IPS-15b (cell line): Measurements from ENCODE around the gene MADCAM1.

Experiments
- H3K27me3 ChIP-seq: one replicate; pipeline ENCODE4 v1.6.1; 2013; ENCODE audit warnings: low read length; ENCODE audit not compliant: control insufficient read depth, insufficient read depth
- H3K36me3 ChIP-seq: one replicate; pipeline ENCODE4 v1.6.1; 2013; ENCODE audit warnings: low read length; ENCODE audit not compliant: control insufficient read depth, insufficient read depth
- H3K4me1 ChIP-seq: one replicate; pipeline ENCODE4 v1.6.1; 2013; ENCODE audit warnings: mild to moderate bottlenecking, low read length; ENCODE audit not compliant: control insufficient read depth, insufficient read depth
- H3K4me3 ChIP-seq: one replicate; pipeline ENCODE4 v1.5.1; 2013; ENCODE audit warnings: low read depth, low read length
- H3K9ac ChIP-seq: one replicate; pipeline ENCODE4 v1.6.1; 2013; ENCODE audit warnings: low read depth, mild to moderate bottlenecking, low read length
- H3K9me3 ChIP-seq: one replicate; pipeline ENCODE4 v1.6.1; 2013; ENCODE audit warnings: mild to moderate bottlenecking, low read length; ENCODE audit not compliant: control insufficient read depth, insufficient read depth

Gene MADCAM1

DNA sequence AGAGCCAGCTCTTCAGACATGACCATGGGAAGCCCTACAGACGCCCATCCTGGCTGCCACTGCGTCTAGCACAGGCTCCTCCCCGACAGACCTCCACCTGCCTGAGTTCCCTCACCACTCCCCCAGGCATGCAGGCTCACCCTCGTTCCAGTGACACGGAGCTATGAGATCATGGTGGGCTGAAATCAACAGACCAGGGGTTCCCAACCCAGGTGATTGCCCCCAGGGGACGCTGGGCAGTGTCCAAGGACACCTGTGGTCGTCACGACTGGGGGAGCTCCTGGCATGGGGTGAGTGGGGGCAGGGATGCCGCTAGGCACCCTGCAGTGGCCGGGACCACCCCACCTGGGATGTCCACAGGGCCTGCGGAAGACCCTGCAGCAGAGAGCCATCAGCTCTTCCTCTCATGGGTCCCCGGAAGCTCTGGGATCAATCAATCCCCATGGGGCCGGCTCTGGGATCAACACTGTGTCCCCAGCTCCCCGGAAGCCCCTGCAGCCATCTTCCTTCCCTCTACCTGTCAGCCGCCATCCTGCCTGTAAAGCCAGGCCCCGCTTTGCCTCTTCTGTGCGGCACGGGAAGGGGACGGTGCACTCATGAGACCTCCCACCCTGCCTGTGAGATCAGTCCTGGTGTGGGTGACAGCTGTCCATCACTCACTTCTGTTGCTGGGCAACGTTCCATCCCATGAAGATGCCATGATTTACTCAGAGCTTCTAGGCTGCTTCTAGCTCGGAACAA, 12.8 kb upstream of the MADCAM1 start:
- H3K27me3 ChIP-seq: no peaks in the 10 kb centered on the region
- H3K4me1 ChIP-seq: peaks cover 5% of the 10 kb centered on the region
- no peak overlapping the region for H3K4me3 ChIP-seq
- H3K36me3 ChIP-seq: no peaks in the 10 kb centered on the region
- no peak overlapping the region for H3K9ac ChIP-seq
- peaks cover 5% of the 10 kb centered on the region for H3K9me3 ChIP-seq

DNA sequence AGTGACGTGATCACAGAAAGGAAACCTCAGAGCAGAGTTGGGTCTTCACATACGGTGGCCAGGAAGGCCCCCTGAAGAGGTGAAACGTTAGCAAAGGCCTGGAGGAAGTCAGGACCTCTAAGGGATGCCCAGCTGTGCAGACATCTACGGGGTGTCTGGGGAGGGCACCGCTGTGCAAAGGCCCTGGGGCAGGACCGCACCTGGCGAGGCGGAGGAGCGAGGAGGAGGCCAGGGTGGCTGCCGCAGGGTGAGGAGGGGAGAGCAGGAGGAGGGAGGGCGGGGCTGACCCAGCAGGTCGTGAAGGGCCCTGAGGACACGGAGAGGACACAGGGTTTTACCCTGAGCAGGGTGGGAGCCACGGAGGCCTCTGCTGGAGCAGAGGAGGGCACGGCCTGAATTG, 11.8 kb upstream of the MADCAM1 start:
- Histone ChIP-seq H3K4me3 (no peak overlapping the region), H3K4me1 (peaks cover 5% of the 10 kb centered on the region), H3K27me3 (no peaks in the 10 kb centered on the region), H3K36me3 (no peaks in the 10 kb centered on the region), H3K9ac (no peak overlapping the region), H3K9me3 (peaks cover 5% of the 10 kb centered on the region)

GRCh38 chr19:485077-485476, 11.2 kb upstream of the MADCAM1 start:
- Histone ChIP-seq H3K27me3 (no peaks in the 10 kb centered on the region), H3K4me1 (peaks cover 5% of the 10 kb centered on the region), H3K36me3 (no peaks in the 10 kb centered on the region), H3K4me3 (peak overlapping the region; percentile 8), H3K9ac (no peak overlapping the region), H3K9me3 (peaks cover 5% of the 10 kb centered on the region)

GRCh38 chr19:485583-486236, 10.6 kb upstream of the MADCAM1 start:
- Histone ChIP-seq H3K9me3 (peaks cover 5% of the 10 kb centered on the region), H3K4me3 (peak overlapping the region; percentile 8), H3K4me1 (peaks cover 5% of the 10 kb centered on the region), H3K36me3 (no peaks in the 10 kb centered on the region), H3K9ac (peak overlapping the region; percentile 47), H3K27me3 (no peaks in the 10 kb centered on the region)

- no peaks in the 10 kb centered on the region for H3K36me3 ChIP-seq
- peak overlapping the region; percentile 90 for H3K9ac ChIP-seq
- H3K9me3 ChIP-seq: no peaks in the 10 kb centered on the region
- H3K4me3 ChIP-seq: peak overlapping the region; percentile 74
- peaks cover 5% of the 10 kb centered on the region for H3K4me1 ChIP-seq
- H3K27me3 ChIP-seq: no peaks in the 10 kb centered on the region
Measured at GRCh38 chr19:488505-489417, 7.5 kb upstream of the MADCAM1 start.

DNA sequence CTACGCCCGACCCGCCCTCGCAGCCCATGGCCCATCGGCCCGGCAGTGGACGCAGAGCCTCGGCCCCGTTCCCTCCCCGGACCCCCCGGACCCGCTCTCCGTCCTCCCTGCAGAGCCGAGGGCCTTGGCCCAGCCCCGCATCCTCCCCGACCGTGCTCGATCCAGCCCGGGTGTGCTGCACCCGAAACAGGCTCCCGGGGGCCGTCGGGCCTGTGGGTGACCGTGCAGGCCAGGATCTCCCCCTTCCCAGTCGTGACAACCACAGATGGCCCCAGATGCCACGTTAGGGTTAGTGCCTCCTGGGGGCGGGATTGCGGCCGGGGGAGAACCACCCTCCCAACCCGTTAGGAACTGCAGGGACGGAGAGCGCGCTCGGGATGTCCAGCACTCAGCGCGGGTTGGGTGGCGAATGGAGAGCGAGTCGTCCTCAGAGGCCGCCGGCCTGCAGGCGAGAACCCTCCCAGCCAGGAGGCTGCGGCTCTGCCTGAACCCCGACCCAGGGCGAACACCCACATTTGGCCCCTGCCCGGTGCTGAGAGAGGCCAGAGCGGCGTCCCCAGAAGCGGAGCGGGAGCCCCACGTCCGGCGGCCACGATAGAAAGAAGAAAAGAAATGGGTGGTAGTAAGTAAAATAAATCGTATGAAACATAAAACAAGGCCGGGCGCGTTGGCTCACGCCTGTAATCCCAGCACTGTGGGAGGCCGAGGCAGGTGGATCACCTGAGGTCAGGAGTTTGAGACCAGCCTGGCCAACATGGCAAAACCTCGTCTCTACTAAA, 6.7 kb upstream of the MADCAM1 start:
- Histone ChIP-seq H3K4me1 (peaks cover 5% of the 10 kb centered on the region), H3K27me3 (no peaks in the 10 kb centered on the region), H3K4me3 (peak overlapping the region; percentile 74), H3K9ac (peak overlapping the region; percentile 47), H3K9me3 (no peaks in the 10 kb centered on the region), H3K36me3 (no peaks in the 10 kb centered on the region)

- Histone ChIP-seq H3K4me1 (no peaks in the 10 kb centered on the region), H3K36me3 (no peaks in the 10 kb centered on the region)
Measured at GRCh38 chr19:491146-491741, 5.0 kb upstream of the MADCAM1 start.

GRCh38 chr19:492091-492531, 4.2 kb upstream of the MADCAM1 start:
- Histone ChIP-seq H3K9ac (no peak overlapping the region), H3K36me3 (no peaks in the 10 kb centered on the region), H3K9me3 (no peaks in the 10 kb centered on the region), H3K4me1 (no peaks in the 10 kb centered on the region), H3K27me3 (no peaks in the 10 kb centered on the region), H3K4me3 (no peak overlapping the region)

More at GRCh38 chr19:491146-491741, 5.0 kb upstream of the MADCAM1 start:
- no peak overlapping the region for H3K4me3 ChIP-seq
- no peaks in the 10 kb centered on the region for H3K9me3 ChIP-seq
- H3K27me3 ChIP-seq: no peaks in the 10 kb centered on the region
- H3K9ac ChIP-seq: no peak overlapping the region

GRCh38 chr19:493391-494170, 2.7 kb upstream of the MADCAM1 start:
- H3K27me3 ChIP-seq: peaks cover 9% of the 10 kb centered on the region
- no peaks in the 10 kb centered on the region for H3K4me1 ChIP-seq
- H3K9me3 ChIP-seq: no peaks in the 10 kb centered on the region
- H3K9ac ChIP-seq: no peak overlapping the region
- H3K4me3 ChIP-seq: no peak overlapping the region
- no peaks in the 10 kb centered on the region for H3K36me3 ChIP-seq

GRCh38 chr19:494171-495080, 1.9 kb upstream of the MADCAM1 start:
- Histone ChIP-seq H3K4me1 (no peaks in the 10 kb centered on the region), H3K27me3 (peaks cover 16% of the 10 kb centered on the region), H3K4me3 (no peak overlapping the region), H3K9me3 (no peaks in the 10 kb centered on the region), H3K36me3 (no peaks in the 10 kb centered on the region), H3K9ac (no peak overlapping the region)
